Stimulated activated CD8-positive, alpha-beta memory T cell treated with anti-CD3 and anti-CD28 coated beads, Interleukin-4, amount 100 ng/mL, for 1 hour (primary cell): ENCODE data around the gene VRK1.

Experiments
- DNase-seq, 2 donors: peaks; one replicate each; pipeline ENCODE4 v3.0.0-alpha.2; 2020; ENCODE audit warnings: low read depth in 2 of 2, low spot score in 1 of 2

Gene VRK1

DNA sequence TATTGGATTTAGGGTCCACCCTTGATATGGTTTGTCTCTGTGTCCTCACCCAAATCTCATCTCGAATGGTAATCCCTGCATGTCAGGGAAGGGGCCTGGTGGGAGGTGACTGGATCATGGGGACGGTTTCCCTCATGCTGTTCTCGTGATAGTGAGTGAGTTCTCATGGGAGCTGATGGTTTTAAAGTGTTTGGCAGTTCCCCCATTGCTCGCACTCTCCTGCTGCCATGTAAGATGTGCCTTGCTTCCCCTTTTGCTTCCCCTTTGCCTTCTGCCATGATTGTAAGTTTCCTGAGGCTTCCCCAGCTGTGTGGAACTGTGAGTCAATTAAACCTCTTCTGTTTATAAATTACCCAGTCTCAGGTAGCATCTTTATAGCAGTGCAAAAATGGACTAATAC lies 118.3 kb downstream of the VRK1 start:
- no peak for DNase-seq

DNA sequence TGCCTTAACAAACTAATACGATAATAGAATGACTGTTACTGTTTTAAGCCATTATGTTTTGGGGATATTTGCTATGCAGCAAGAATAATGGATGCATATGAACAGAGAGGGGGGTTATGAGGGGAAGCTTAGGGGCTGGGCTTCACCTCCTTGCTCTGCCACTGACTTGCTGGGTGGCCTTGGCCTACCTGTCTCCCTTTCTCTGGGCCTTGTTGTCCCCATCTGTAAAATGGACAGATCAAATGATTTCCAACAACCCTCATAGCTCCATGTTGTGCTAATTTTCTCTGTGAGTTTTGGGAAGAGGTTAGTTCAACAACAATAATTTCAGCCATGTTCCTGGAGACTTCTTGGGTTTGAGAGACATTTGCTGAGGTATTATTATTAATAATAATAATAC lies 119.6 kb downstream of the VRK1 start:
- DNase-seq = no peak

DNA sequence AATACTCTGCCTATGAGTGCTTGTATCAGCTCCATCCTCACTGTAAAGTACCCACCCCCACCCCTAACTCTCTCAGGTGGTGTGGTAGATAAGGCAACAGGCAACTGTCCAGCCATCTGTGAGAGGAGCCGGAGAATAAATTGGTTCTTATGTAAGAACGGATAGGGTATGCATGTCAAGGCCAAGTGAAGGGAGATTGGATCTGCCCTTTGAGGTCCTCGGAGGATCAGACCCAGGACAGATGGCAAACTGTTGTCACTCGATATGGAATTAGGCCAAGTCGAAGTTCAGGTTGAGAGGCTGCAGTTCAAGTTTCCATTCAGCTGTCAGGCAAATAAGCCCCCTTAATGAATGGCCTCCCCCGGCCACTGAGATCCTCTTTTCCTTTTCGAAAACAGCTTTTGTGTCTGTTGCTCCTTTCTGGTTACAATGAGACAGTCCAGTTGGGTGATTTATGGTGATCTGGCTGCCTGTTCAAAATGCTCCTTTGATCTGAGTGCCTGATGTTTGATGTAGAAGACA lies 120.3 kb downstream of the VRK1 start:
- no peak for DNase-seq

DNA sequence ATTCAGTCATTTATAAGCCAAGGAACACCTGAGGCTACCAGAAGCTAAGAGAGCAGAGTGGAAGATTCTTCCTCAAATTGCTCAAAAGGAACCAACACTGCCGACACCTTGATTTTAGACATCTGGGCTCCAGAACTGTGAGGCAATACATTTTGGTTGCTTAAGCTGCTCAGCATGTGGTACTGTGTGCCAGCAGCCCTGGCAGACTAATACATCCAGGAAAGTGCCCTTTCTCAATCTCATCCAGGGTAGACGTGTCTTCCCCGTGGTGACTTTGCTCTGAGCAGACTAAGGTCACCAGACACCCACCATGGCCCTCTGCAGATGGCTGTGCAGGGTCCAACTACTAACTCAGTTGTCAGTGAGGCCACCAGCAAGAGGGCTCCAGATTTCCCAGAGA lies 122.8 kb downstream of the VRK1 start:
- no peak for DNase-seq

DNA sequence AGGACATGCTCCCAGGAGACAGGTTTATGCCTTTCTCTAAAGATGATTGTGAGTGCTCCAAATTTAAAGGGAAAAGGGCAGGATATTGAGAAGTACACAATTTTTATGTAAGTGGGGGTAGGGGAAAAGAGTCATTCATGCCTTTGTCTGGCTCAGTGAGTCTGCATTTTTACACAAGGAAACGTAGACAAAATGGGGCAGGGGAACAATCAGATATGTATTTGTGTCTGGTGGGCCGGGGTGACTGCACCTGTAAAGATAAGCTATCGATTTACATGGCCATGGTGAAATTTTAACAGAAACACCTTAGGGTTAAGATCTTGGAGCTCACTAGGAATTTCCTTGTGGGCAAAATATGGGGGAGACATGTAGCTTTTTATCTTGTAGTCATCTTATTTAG lies 123.6 kb downstream of the VRK1 start:
- no peak for DNase-seq

DNA sequence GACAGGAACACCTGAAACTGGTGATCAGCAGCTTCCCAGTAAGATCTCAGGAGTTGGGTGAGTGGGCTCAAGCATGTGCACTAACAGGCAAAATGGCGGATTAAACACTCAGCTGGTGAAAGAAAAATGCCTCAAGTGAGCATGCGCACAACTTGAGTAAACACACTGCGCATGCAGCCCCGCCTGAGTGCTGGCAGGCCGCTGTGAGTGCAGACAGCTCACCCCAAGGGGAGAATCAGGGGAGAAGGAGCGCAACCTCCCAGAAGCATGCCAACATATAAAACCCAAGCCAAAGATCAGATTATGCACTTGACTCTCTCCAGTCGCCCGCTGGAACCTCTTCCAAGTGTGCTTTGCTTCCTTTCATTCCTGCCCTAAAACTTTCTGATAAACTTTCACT lies 125.8 kb downstream of the VRK1 start:
- DNase-seq = no peak

DNA sequence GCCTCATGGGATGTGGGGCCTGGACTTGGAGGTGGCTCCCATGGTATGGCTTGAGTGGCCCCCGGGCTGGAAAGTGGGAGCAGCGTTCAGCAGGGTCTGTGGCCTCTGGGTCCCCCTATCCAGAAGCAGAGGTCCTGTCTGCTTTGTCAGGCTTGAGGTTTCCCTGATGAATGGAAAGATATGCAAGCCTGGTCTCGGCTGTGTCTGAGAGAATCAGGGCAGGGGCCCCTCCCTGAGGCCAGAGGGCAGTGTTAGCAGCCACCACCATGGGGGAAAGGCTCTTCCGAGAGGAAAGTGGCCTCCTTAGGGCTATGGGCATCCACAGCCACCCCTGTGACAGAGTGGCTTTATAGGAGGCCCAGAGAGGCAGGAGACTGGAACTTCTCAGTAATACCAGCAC lies 128.2 kb downstream of the VRK1 start:
- DNase-seq = no peak

DNA sequence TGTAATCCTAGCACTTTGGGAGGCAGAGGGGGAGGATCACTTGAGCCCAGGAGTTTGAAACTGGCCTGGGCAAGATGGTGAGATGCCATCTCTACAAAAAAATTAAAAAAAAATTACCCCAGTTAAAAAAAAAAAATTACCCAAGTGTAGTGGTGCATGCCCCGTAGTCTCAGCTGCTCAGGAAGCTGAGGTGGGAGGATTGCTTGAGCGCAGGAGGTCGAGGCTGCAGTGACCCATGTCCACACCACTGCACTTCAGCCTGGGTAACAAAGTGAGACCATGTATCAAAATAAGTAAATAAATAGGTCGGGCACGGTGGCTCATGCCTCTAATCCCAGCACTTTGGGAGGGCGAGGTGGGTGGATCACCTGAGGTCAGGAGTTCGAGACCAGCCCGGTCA lies 128.8 kb downstream of the VRK1 start:
- no peak for DNase-seq

DNA sequence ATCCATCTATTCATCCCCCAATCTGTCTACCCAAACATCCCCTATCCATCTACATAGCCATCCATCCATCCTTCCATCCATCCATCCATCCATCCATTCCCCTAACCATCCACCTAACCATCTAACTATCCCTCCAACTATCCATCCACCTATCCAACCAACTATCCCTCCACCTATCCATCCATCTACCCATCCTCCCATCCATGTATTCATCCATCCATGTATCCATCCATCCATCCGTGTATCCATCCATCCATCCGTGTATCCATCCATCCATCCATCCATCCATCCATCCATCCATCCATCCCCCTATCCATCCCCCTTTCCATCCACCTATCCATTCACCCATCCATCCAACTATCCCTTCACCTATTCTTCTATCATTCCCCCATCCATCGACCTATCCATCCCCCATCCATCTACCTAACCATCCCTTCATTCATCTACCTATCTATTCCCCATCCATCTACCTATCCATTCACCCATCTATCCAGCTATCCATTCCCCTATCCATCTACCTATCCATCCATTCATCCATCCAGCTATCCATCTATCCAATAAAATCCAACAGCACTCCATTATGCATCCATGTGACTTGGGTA lies 131.7 kb downstream of the VRK1 start:
- DNase-seq = no peak

DNA sequence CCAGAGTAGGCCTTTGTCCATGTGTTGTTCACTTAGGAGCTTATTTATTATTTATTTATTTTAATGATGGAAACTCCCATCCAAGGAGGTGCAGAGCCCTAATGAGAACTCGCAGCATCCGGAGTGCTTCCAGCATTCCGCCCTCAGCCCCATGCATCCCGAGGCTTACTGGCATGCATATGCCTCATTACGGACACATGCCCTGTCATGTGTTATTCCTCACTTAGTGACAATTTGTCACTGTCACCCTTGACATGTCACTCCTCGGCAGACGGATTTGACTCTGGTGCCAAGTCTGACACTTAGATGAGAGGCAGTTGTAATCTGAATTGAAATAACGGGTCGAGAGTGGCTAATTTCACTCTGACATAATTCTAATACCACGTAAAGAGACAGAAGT lies 132.8 kb downstream of the VRK1 start:
- DNase-seq = no peak

DNA sequence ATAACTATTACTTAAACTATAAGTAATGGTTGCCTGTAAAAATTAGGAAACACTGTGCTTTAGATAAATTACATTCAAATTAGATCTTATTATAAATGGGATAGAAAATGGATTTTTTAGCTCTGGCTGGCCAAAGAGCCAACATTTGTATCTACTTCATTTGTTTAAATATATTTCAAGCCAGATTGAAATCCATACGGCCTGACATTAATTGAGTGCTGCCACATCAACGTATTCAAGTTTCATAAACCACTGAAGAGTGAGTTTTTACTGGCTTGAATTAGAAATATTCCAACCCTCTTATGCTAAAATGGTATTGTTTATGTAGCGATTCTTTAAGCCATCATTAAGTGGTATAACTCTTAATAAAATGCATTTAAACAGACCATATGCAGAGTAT lies 133.3 kb downstream of the VRK1 start:
- DNase-seq = no peak
